ENCODE results near the gene HIRA.
A peak's percentile ranks its signal among the peaks of the same experiment; 100 is the strongest.

GRCh38 chr22:19395276-19395675, 36.3 kb downstream of the HIRA start:
- TF ChIP-seq L3MBTL2 (IDR thresholded peaks at IDR 0.05) (no peak), CTCF (IDR thresholded peaks at IDR 0.05 in 2 of 3, conservative IDR thresholded peaks at IDR 0.05 in 1 of 3; ENCODE audit: insufficient read depth in 2 of 3, low read depth in 1 of 3, low read length in 3 of 3) (0 out of 6 replicates have a peak, but pooled peaks of 1 of the 3 experiments have one; percentile 22), NCOR1 (IDR thresholded peaks at IDR 0.05) (no peak), GABPA (tag; conservative IDR thresholded peaks at IDR 0.05; ENCODE audit: low read depth) (no peak), E2F5 (CRISPR knock-in tag; IDR thresholded peaks at IDR 0.05) (no peak), CHD7 (IDR thresholded peaks at IDR 0.05; ENCODE audit: low read depth, low read length) (no peak), MECOM (CRISPR knock-in tag; IDR thresholded peaks at IDR 0.05) (no peak), ZZZ3 (IDR thresholded peaks at IDR 0.05) (no peak)
